HEK293 (cell line): Measurements from ENCODE around the gene IL3.

Experiments used
- CTCF ChIA-PET: fragments of 350-600 bp; formaldehyde crosslinking; extraction: SDS; loops from one replicate; lab custom pipeline; 2021; ENCODE audit warnings: antibody characterized with exemption; lab: Yijun Ruan, JAX
- POLR2A ChIA-PET: fragments of 300-600 bp; formaldehyde crosslinking; extraction: SDS; loops from one replicate; lab custom pipeline; 2020; ENCODE audit warnings: antibody characterized with exemption, inconsistent platforms; lab: Yijun Ruan, JAX
- H3K27ac ChIP-seq: fragments of 200-500 bp; sonication (Bioruptor generic); 2 replicates; pipeline ENCODE4 v1.5.1; 2014; ENCODE audit warnings: low read depth, low read length, control low read depth, inconsistent platforms; ENCODE audit errors: extremely low read depth
- H3K36me3 ChIP-seq, 2 experiments: fragments of 200-500 bp in 1 of 2; sonication (Bioruptor generic) in 1 of 2; 1 replicate in 1 of 2; 2 replicates in 1 of 2; pipeline ENCODE4 v1.5.1; 2014 to 2017; ENCODE audit warnings: inconsistent platforms in 2 of 2, low read length in 2 of 2; ENCODE audit not compliant: control insufficient read depth in 2 of 2, insufficient read depth in 1 of 2
- H3K4me1 ChIP-seq: fragments of 200-500 bp; sonication (Bioruptor generic); 2 replicates; pipeline ENCODE4 v1.5.1; 2014; ENCODE audit warnings: mild to moderate bottlenecking, low read length, inconsistent platforms; ENCODE audit not compliant: control insufficient read depth, insufficient read depth
- H3K4me3 ChIP-seq: 2 replicates; pipeline ENCODE4 v1.5.1; 2011; ENCODE audit warnings: low read depth, mild to moderate bottlenecking, control low read depth, low read length, moderate library complexity
- H3K9me3 ChIP-seq: fragments of 200-500 bp; sonication (Bioruptor generic); 2 replicates; pipeline ENCODE4 v1.5.1; 2014; ENCODE audit warnings: low read depth, low read length, inconsistent platforms; ENCODE audit not compliant: control insufficient read depth, insufficient read depth
- ATF2 ChIP-seq: fragments of 450-650 bp; formaldehyde crosslinking; IDR thresholded peaks from 2 replicates; pipeline ENCODE4 v1.5.1; 2016; ENCODE audit warnings: missing biosample characterization, missing genetic modification characterization, low read depth
- HOXC10 ChIP-seq: sonication (generic); formaldehyde crosslinking; IDR thresholded peaks from 2 replicates; pipeline ENCODE4 v1.8.1; 2023; ENCODE audit warnings: mild to moderate bottlenecking, missing genetic modification reagents
- IKZF3 ChIP-seq: fragments of 450-650 bp; IDR thresholded peaks from 2 replicates; pipeline ENCODE4 v1.5.0; 2018; ENCODE audit warnings: missing biosample characterization, mild to moderate bottlenecking, missing genetic modification characterization, moderate library complexity
- PBX3 ChIP-seq: sonication (generic); formaldehyde crosslinking; IDR thresholded peaks from 2 replicates; pipeline ENCODE4 v1.8.1; 2022; ENCODE audit warnings: mild to moderate bottlenecking, moderate library complexity, missing genetic modification reagents
- ZBTB26 ChIP-seq: fragments of 450-650 bp; formaldehyde crosslinking; optimal IDR thresholded peaks from 2 replicates; pipeline ENCODE3; 2016; ENCODE audit warnings: missing biosample characterization, mild to moderate bottlenecking, missing genetic modification characterization
- ZBTB49 ChIP-seq: fragments of 450-650 bp; formaldehyde crosslinking; IDR thresholded peaks from 2 replicates; pipeline ENCODE4 v1.5.1; 2016; ENCODE audit warnings: missing biosample characterization, missing genetic modification characterization, low read depth
- ZNF112 ChIP-seq: fragments of 450-650 bp; formaldehyde crosslinking; IDR thresholded peaks from 2 replicates; pipeline ENCODE4 v1.5.0; 2017; ENCODE audit warnings: missing biosample characterization, missing genetic modification characterization
- ZNF148 ChIP-seq: fragments of 450-650 bp; formaldehyde crosslinking; IDR thresholded peaks from 2 replicates; pipeline ENCODE4 v1.5.0; 2017; ENCODE audit warnings: missing biosample characterization, missing genetic modification characterization, borderline replicate concordance
- ZNF214 ChIP-seq: fragments of 450-650 bp; formaldehyde crosslinking; IDR thresholded peaks from 2 replicates; pipeline ENCODE4 v1.5.1; 2017; ENCODE audit warnings: missing biosample characterization, mild to moderate bottlenecking, missing genetic modification characterization, borderline replicate concordance
- ZNF280C ChIP-seq: fragments of 450-650 bp; formaldehyde crosslinking; IDR thresholded peaks from 2 replicates; pipeline ENCODE4 v1.5.1; 2016; ENCODE audit warnings: missing biosample characterization, missing genetic modification characterization
- ZNF311 ChIP-seq: fragments of 450-650 bp; formaldehyde crosslinking; IDR thresholded peaks from 2 replicates; pipeline ENCODE4 v1.5.1; 2017; ENCODE audit warnings: missing biosample characterization, missing genetic modification characterization, borderline replicate concordance
- ZNF362 ChIP-seq: fragments of 450-650 bp; formaldehyde crosslinking; IDR thresholded peaks from 2 replicates; pipeline ENCODE4 v1.5.1; 2016; ENCODE audit warnings: missing biosample characterization, missing genetic modification characterization
- ZNF513 ChIP-seq: fragments of 450-650 bp; IDR thresholded peaks from 2 replicates; pipeline ENCODE4 v1.5.1; 2018; ENCODE audit warnings: missing biosample characterization, missing genetic modification characterization
- ZNF514 ChIP-seq: fragments of 450-650 bp; formaldehyde crosslinking; IDR thresholded peaks from 2 replicates; pipeline ENCODE4 v1.5.1; 2016; ENCODE audit warnings: missing biosample characterization, missing genetic modification characterization
- ZNF610 ChIP-seq: fragments of 450-650 bp; formaldehyde crosslinking; IDR thresholded peaks from 2 replicates; pipeline ENCODE4 v1.5.1; 2016; ENCODE audit warnings: missing biosample characterization, missing genetic modification characterization, borderline replicate concordance
- ZNF626 ChIP-seq: fragments of 450-650 bp; sonication (Bioruptor Pico); formaldehyde crosslinking; IDR thresholded peaks from 2 replicates; pipeline ENCODE4 v1.5.1; 2018; ENCODE audit warnings: missing biosample characterization, missing genetic modification characterization, inconsistent platforms

Gene IL3

GRCh38 chr5:132069561-132069960 lies 9.1 kb downstream of the IL3 start:
- H3K4me3 ChIP-seq, result no peak overlapping the region
- TF ChIP-seq ZNF112 (tag by site-specific recombination) (no peak), ZBTB49 (tag by site-specific recombination) (no peak), ZNF514 (tag by site-specific recombination) (no peak), ZNF311 (no peak), ZNF610 (no peak), ZNF280C (tag by site-specific recombination) (no peak), IKZF3 (no peak)
- ChIA-PET POLR2A (no interaction called here), CTCF (interaction anchor here (0.6 to 0.9 kb wide), 2 partner anchors 8 to 431 kb away, joined by 3 read pairs; no protein-coding TSS in a partner anchor)
- H3K4me1 ChIP-seq, result no peaks in the 10 kb centered on the region
- H3K36me3 ChIP-seq, result no peaks in the 10 kb centered on the region
- H3K27ac ChIP-seq, result no peak overlapping the region
- H3K9me3 ChIP-seq, result no peaks in the 10 kb centered on the region

- Histone ChIP-seq H3K9me3 (no peaks in the 10 kb centered on the region), H3K4me1 (no peaks in the 10 kb centered on the region), H3K4me3 (no peak overlapping the region), H3K36me3 (no peaks in the 10 kb centered on the region), H3K27ac (no peak overlapping the region)
- POLR2A ChIA-PET, result no interaction called here
- TF ChIP-seq ZBTB26 (tag by site-specific recombination) (no peak), ZNF513 (tag by site-specific recombination) (no peak), ZNF362 (tag by site-specific recombination) (no peak), ZNF214 (no peak), ZNF626 (tag by site-specific recombination) (no peak), PBX3 (no peak), ATF2 (tag by site-specific recombination) (no peak), HOXC10 (CRISPR knock-in tag) (no peak), ZNF148 (tag by site-specific recombination) (no peak)
- CTCF ChIA-PET, result interaction anchor here (0.9 kb wide), 1 partner anchor 8 kb away, joined by 3 read pairs; no protein-coding TSS in a partner anchor
These were observed 9.5 kb downstream of the IL3 start for GRCh38 chr5:132069994-132070393.
